Cardiac fibroblast (primary cell): ENCODE measurements around the gene SLC2A6.
A peak's percentile ranks its signal among the peaks of the same experiment; 100 is the strongest.

Experiments used
- DNase-seq, 2 donors: peaks; one replicate each; pipeline versions ENCODE4 v3.0.0 to v3.0.0-alpha.2; 2010; ENCODE audit warnings: low read depth in 2 of 2
- H3K4me3 ChIP-seq, 2 donors: replicated peaks in 1 of 2; 1 replicate in 1 of 2; 2 replicates in 1 of 2; pipeline ENCODE4 v1.5.1; 2011; ENCODE audit warnings: low read depth in 2 of 2, low read length in 2 of 2, mild to moderate bottlenecking in 2 of 2, moderate library complexity in 1 of 2
- CTCF ChIP-seq: IDR thresholded peaks from one replicate; pipeline ENCODE4 v1.5.1; 2011; ENCODE audit warnings: low read depth, mild to moderate bottlenecking, low read length, inconsistent platforms

Gene SLC2A6

GRCh38 chr9:133510926-133511505 lies 32.1 kb upstream of the SLC2A6 start:
- TF ChIP-seq CTCF: no peak
- DNase-seq: no peak
- H3K4me3 ChIP-seq: no peak overlapping the region

- H3K4me3 ChIP-seq: no peak overlapping the region
- DNase-seq: peak in 1 of 2 donors; percentile 39
- TF ChIP-seq CTCF: no peak
Measured at GRCh38 chr9:133509179-133510083, 30.5 kb upstream of the SLC2A6 start.

- no peak for TF ChIP-seq CTCF
- H3K4me3 ChIP-seq: no peak overlapping the region
- DNase-seq: no peak
Measured at GRCh38 chr9:133508046-133508445, 29.1 kb upstream of the SLC2A6 start.

- H3K4me3 ChIP-seq: no peak overlapping the region
- no peak for TF ChIP-seq CTCF
- no peak for DNase-seq
Measured at GRCh38 chr9:133507246-133507965, 28.5 kb upstream of the SLC2A6 start.

- H3K4me3 ChIP-seq: no peak overlapping the region
- TF ChIP-seq CTCF: peak; percentile 23
- peak; percentile 90 for DNase-seq
Measured at GRCh38 chr9:133506653-133507038, 27.7 kb upstream of the SLC2A6 start.

GRCh38 chr9:133505901-133506652 lies 27.2 kb upstream of the SLC2A6 start:
- H3K4me3 ChIP-seq: no peak overlapping the region
- peak; percentile 72 to 95 for DNase-seq
- no peak for TF ChIP-seq CTCF
